ENCODE measurements around the gene TAS2R60. TPM values are rescaled to one million over a fixed set of nuclear protein-coding genes. Genes with fewer than 3 reads are reported as not detected.

The TAS2R60 gene
- total and polyA plus RNA-seq, 3 donors from 2014 or later: not detected

- Histone ChIP-seq H3K27ac (no peak overlapping the region), H3K27me3 (no peaks in the 10 kb centered on the region), H3K9me3 (no peaks in the 10 kb centered on the region), H3K36me3 (ENCODE audit: low read depth, missing control alignments) (no peaks in the 10 kb centered on the region), H3K4me3 (no peak overlapping the region), H3K4me1 (peaks cover 39% of the 10 kb centered on the region)
- no peak for DNase-seq
- intact Hi-C loops (cut with DNase I; ENCODE audit: low total_unique reads): no loop called here
- TF ChIP-seq CTCF (IDR thresholded peaks at IDR 0.05) (no peak), POLR2A (IDR thresholded peaks at IDR 0.05) (no peak)
- WGBS, 2 donors: 50 to 84% methylated on average over 2 to 7 of the region's 7 CpGs
Observed at GRCh38 chr7:143396182-143396581, 47.1 kb upstream of the TAS2R60 start.

- no peaks in the 10 kb centered on the region for H3K27me3 ChIP-seq
- no peak overlapping the region for H3K4me3 ChIP-seq
- no peak overlapping the region for H3K27ac ChIP-seq
- peaks cover 32% of the 10 kb centered on the region for H3K4me1 ChIP-seq
- intact Hi-C loops (cut with DNase I; ENCODE audit: low total_unique reads): no loop called here
- DNase-seq: no peak
- TF ChIP-seq POLR2A (IDR thresholded peaks at IDR 0.05) (no peak), CTCF (IDR thresholded peaks at IDR 0.05) (no peak)
- H3K36me3 ChIP-seq (ENCODE audit: low read depth, missing control alignments): no peaks in the 10 kb centered on the region
- no peaks in the 10 kb centered on the region for H3K9me3 ChIP-seq
- WGBS, 2 donors: 84 to 95% methylated on average over 14 to 28 of the region's 28 CpGs
Observed at GRCh38 chr7:143396625-143397556, 46.4 kb upstream of the TAS2R60 start.

- Histone ChIP-seq H3K9me3 (no peaks in the 10 kb centered on the region), H3K27ac (no peak overlapping the region), H3K4me3 (no peak overlapping the region), H3K4me1 (peaks cover 22% of the 10 kb centered on the region), H3K27me3 (no peaks in the 10 kb centered on the region), H3K36me3 (ENCODE audit: low read depth, missing control alignments) (no peaks in the 10 kb centered on the region)
- no peak for DNase-seq
- TF ChIP-seq POLR2A (IDR thresholded peaks at IDR 0.05): no peak
- TF ChIP-seq CTCF (IDR thresholded peaks at IDR 0.05): no peak
- WGBS, 2 donors: 91 to 93% methylated on average over 15 to 16 of the region's 16 CpGs
- intact Hi-C loops (cut with DNase I; ENCODE audit: low total_unique reads): no loop called here
Observed at GRCh38 chr7:143397710-143398530, 45.3 kb upstream of the TAS2R60 start.

- no peak overlapping the region for H3K27ac ChIP-seq
- 97 to 100% methylated on average over 4 to 14 of the region's 14 CpGs for WGBS, 2 donors
- H3K4me3 ChIP-seq: no peak overlapping the region
- no peaks in the 10 kb centered on the region for H3K9me3 ChIP-seq
- no peak for DNase-seq
- H3K36me3 ChIP-seq (ENCODE audit: low read depth, missing control alignments): no peaks in the 10 kb centered on the region
- intact Hi-C loops (cut with DNase I; ENCODE audit: low total_unique reads): no loop called here
- H3K4me1 ChIP-seq: peaks cover 16% of the 10 kb centered on the region
- TF ChIP-seq POLR2A (IDR thresholded peaks at IDR 0.05): no peak
- TF ChIP-seq CTCF (IDR thresholded peaks at IDR 0.05): no peak
- no peaks in the 10 kb centered on the region for H3K27me3 ChIP-seq
Observed at GRCh38 chr7:143398616-143399015, 44.6 kb upstream of the TAS2R60 start.

Measured in testis (tissue), 3 donors.